Caco-2 (cell line): ENCODE measurements around the gene RTP1. TPM values are rescaled to one million over a fixed set of nuclear protein-coding genes. Genes with fewer than 3 reads are reported as not detected.

Experiments used
- BruUV-seq: library from RNA; stranded (reverse); fragments of 400-500 nt; replicated peaks from 2 replicates; lab custom pipeline; 2021; lab: Mats Ljungman, UMichigan
- CTCF ChIA-PET: fragments of 300-600 bp; sonication (Branson Sonifier 250); formaldehyde crosslinking; loops from one replicate; lab custom pipeline; 2022; ENCODE audit warnings: antibody characterized with exemption; lab: Charles Lee
- POLR2A ChIA-PET: fragments of 300-600 bp; sonication (Branson Sonifier 250); formaldehyde crosslinking; loops from one replicate; lab custom pipeline; 2022; ENCODE audit warnings: antibody characterized with exemption; lab: Charles Lee
- DNase-seq, 2 experiments: peaks; one replicate each; pipeline versions ENCODE4 v3.0.0 to v3.0.0-alpha.2; 2020 to 2022
- H3K27me3 ChIP-seq: replicated peaks from 2 replicates; pipeline ENCODE4 v1.6.0; 2011; ENCODE audit warnings: low read length; ENCODE audit not compliant: control insufficient read depth, insufficient read depth
- H3K36me3 ChIP-seq: 2 replicates; pipeline ENCODE4 v1.5.1; 2011; ENCODE audit warnings: low read length; ENCODE audit not compliant: control insufficient read depth, insufficient read depth
- H3K4me1 ChIP-seq: fragments of 250-450 bp; sonication (Bioruptor Pico); 2 replicates; pipeline ENCODE4 v1.5.1; 2020; ENCODE audit warnings: mild to moderate bottlenecking
- H3K4me3 ChIP-seq: 2 replicates; pipeline ENCODE4 v1.5.1; 2011; ENCODE audit warnings: low read depth, mild to moderate bottlenecking, control low read depth, low read length
- H3K9me3 ChIP-seq: fragments of 250-450 bp; sonication (Bioruptor Pico); 2 replicates; pipeline ENCODE4 v1.5.1; 2020; ENCODE audit warnings: mild to moderate bottlenecking, moderate library complexity
- H3K27ac Mint-ChIP-seq: one replicate; pipeline ENCODE4 v1.8.0; 2022; ENCODE audit warnings: mixed read lengths; ENCODE audit not compliant: unreplicated experiment
- H3K27me3 Mint-ChIP-seq: one replicate; pipeline ENCODE4 v1.8.0; 2022; ENCODE audit warnings: mixed read lengths; ENCODE audit not compliant: insufficient read depth, unreplicated experiment
- H3K36me3 Mint-ChIP-seq: one replicate; pipeline ENCODE4 v1.8.0; 2022; ENCODE audit warnings: mild to moderate bottlenecking, mixed read lengths; ENCODE audit not compliant: insufficient read depth, unreplicated experiment
- H3K4me1 Mint-ChIP-seq: one replicate; pipeline ENCODE4 v1.8.0; 2022; ENCODE audit warnings: low read depth, mixed read lengths; ENCODE audit not compliant: unreplicated experiment
- H3K4me3 Mint-ChIP-seq: one replicate; pipeline ENCODE4 v1.8.0; 2022; ENCODE audit warnings: mild to moderate bottlenecking, moderate library complexity, mixed read lengths; ENCODE audit not compliant: unreplicated experiment
- H3K9me3 Mint-ChIP-seq: one replicate; pipeline ENCODE4 v1.8.0; 2022; ENCODE audit warnings: mixed read lengths; ENCODE audit not compliant: unreplicated experiment
- CTCF ChIP-seq, 2 experiments: fragments of 200-600 bp in 1 of 2; IDR thresholded peaks; 1 replicate in 1 of 2; 2 replicates in 1 of 2; pipeline versions ENCODE4 v1.5.1 to v1.8.0; 2011 to 2022; ENCODE audit warnings: antibody characterized with exemption in 1 of 2, control low read depth in 1 of 2, inconsistent platforms in 1 of 2, low read depth in 1 of 2, low read length in 1 of 2, mild to moderate bottlenecking in 1 of 2, moderate library complexity in 1 of 2; ENCODE audit not compliant: insufficient read depth in 1 of 2, severe bottlenecking in 1 of 2, unreplicated experiment in 1 of 2
- intact Hi-C: fragments of 100-400 bp; cut with micrococcal nuclease; formaldehyde crosslinking; loops from one replicate; pipeline ENCODE4 v1.10.0; 2022; ENCODE audit not compliant: unreplicated experiment
- total RNA-seq: library from RNA; stranded (reverse); gene quantifications from 2 replicates; pipeline ENCODE4 v1.2.3, GENCODE V29; 2022

Gene RTP1
- total RNA-seq, 1 experiment from 2014 or later = not detected

GRCh38 chr3:187210545-187211327, 13.4 kb downstream of the RTP1 start:
- no TSS peak for BruUV-seq
- Histone ChIP-seq H3K4me3 (no peak overlapping the region), H3K27me3 (no peaks in the 10 kb centered on the region), H3K9me3 (peaks cover 8% of the 10 kb centered on the region; the same call in 1 of the 2 replicates), H3K4me1 (peaks cover 22% of the 10 kb centered on the region), H3K36me3 (no peaks in the 10 kb centered on the region)
- Mint-ChIP-seq H3K4me3 (no peak overlapping the region), H3K27ac (no peak overlapping the region), H3K9me3 (peaks cover 42% of the 10 kb centered on the region), H3K4me1 (peaks cover 22% of the 10 kb centered on the region), H3K27me3 (peaks cover 12% of the 10 kb centered on the region), H3K36me3 (peaks cover 6% of the 10 kb centered on the region)
- intact Hi-C loops = no loop called here
- DNase-seq = peak; percentile 27 to 57
- TF ChIP-seq CTCF (IDR thresholded peaks at IDR 0.05; ENCODE audit: insufficient read depth in 1 of 2, low read depth in 1 of 2, low read length in 1 of 2, severe bottlenecking in 1 of 2, unreplicated experiment in 1 of 2) = no peak
- ChIA-PET POLR2A (interaction anchor here (0.5 kb wide), 1 partner anchor 287 kb away, joined by 3 read pairs; no protein-coding TSS in a partner anchor), CTCF (interaction anchor here (2.1 kb wide), 1 partner anchor 10 kb away, joined by 10 read pairs; no protein-coding TSS in a partner anchor)

GRCh38 chr3:187211532-187212195, 14.4 kb downstream of the RTP1 start:
- peaks cover 6% of the 10 kb centered on the region for H3K36me3 Mint-ChIP-seq
- Histone ChIP-seq H3K9me3 (0 out of 2 replicates have a peak, but pooled peaks cover 6% of the 10 kb centered on the region), H3K4me1 (peaks cover 22% of the 10 kb centered on the region), H3K36me3 (no peaks in the 10 kb centered on the region), H3K27me3 (no peaks in the 10 kb centered on the region), H3K4me3 (no peak overlapping the region)
- BruUV-seq = no TSS peak
- intact Hi-C loops = no loop called here
- no peak for DNase-seq
- ChIA-PET POLR2A (no interaction called here), CTCF (interaction anchor here (0.6 to 2.1 kb wide), 2 partner anchors 8 to 9 kb away, joined by 6 to 10 read pairs; no protein-coding TSS in a partner anchor)
- H3K27ac Mint-ChIP-seq = no peak overlapping the region
- H3K4me1 Mint-ChIP-seq = peaks cover 22% of the 10 kb centered on the region
- peaks cover 12% of the 10 kb centered on the region for H3K27me3 Mint-ChIP-seq
- H3K9me3 Mint-ChIP-seq = peaks cover 33% of the 10 kb centered on the region
- H3K4me3 Mint-ChIP-seq = no peak overlapping the region
- no peak for TF ChIP-seq CTCF (IDR thresholded peaks at IDR 0.05; ENCODE audit: insufficient read depth in 1 of 2, low read depth in 1 of 2, low read length in 1 of 2, severe bottlenecking in 1 of 2, unreplicated experiment in 1 of 2)

- Mint-ChIP-seq H3K36me3 (peaks cover 6% of the 10 kb centered on the region), H3K27ac (no peak overlapping the region), H3K4me1 (peaks cover 22% of the 10 kb centered on the region), H3K27me3 (peaks cover 12% of the 10 kb centered on the region), H3K9me3 (peaks cover 28% of the 10 kb centered on the region), H3K4me3 (no peak overlapping the region)
- no peaks in the 10 kb centered on the region for H3K36me3 ChIP-seq
- CTCF ChIA-PET = interaction anchor here (0.6 kb wide), 1 partner anchor 8 kb away, joined by 6 read pairs; no protein-coding TSS in a partner anchor
- POLR2A ChIA-PET = no interaction called here
- 0 out of 2 replicates have a peak, but pooled peaks cover 6% of the 10 kb centered on the region for H3K9me3 ChIP-seq
- H3K4me1 ChIP-seq = peaks cover 22% of the 10 kb centered on the region
- no peak for TF ChIP-seq CTCF (IDR thresholded peaks at IDR 0.05; ENCODE audit: insufficient read depth in 1 of 2, low read depth in 1 of 2, low read length in 1 of 2, severe bottlenecking in 1 of 2, unreplicated experiment in 1 of 2)
- H3K27me3 ChIP-seq = no peaks in the 10 kb centered on the region
- no peak for DNase-seq
- intact Hi-C loops = no loop called here
- no TSS peak for BruUV-seq
- no peak overlapping the region for H3K4me3 ChIP-seq
These were observed 14.9 kb downstream of the RTP1 start for GRCh38 chr3:187212196-187212545.
